Measurements from ENCODE around the gene TTC9.

Gene TTC9

GRCh38 chr14:70707138-70708038 lies 65.7 kb downstream of the TTC9 start:
- Histone ChIP-seq H3K4me3 (ENCODE audit: low read length) (no peak overlapping the region), H3K4me1 (ENCODE audit: control insufficient read depth, insufficient read depth, low read length) (no peaks in the 10 kb centered on the region), H3K27me3 (replicated peaks; ENCODE audit: control insufficient read depth, insufficient read depth, low read length) (peaks cover 11% of the 10 kb centered on the region), H3K9ac (ENCODE audit: low read length) (no peak overlapping the region), H3K36me3 (ENCODE audit: control insufficient read depth, insufficient read depth, low read length, severe bottlenecking) (no peaks in the 10 kb centered on the region), H3K9me3 (ENCODE audit: control insufficient read depth, low read length) (no peaks in the 10 kb centered on the region)
- DNase-seq (ENCODE audit: low read depth), result peak; percentile 8

- no peak for DNase-seq (ENCODE audit: low read depth)
- no peak overlapping the region for H3K4me3 ChIP-seq (ENCODE audit: low read length)
- no peak overlapping the region for H3K9ac ChIP-seq (ENCODE audit: low read length)
- H3K36me3 ChIP-seq (ENCODE audit: control insufficient read depth, insufficient read depth, low read length, severe bottlenecking), result no peaks in the 10 kb centered on the region
- H3K9me3 ChIP-seq (ENCODE audit: control insufficient read depth, low read length), result no peaks in the 10 kb centered on the region
- H3K4me1 ChIP-seq (ENCODE audit: control insufficient read depth, insufficient read depth, low read length), result no peaks in the 10 kb centered on the region
- peaks cover 8% of the 10 kb centered on the region for H3K27me3 ChIP-seq (replicated peaks; ENCODE audit: control insufficient read depth, insufficient read depth, low read length)
These were observed 67.2 kb downstream of the TTC9 start for GRCh38 chr14:70708717-70709570.

- H3K9me3 ChIP-seq (ENCODE audit: control insufficient read depth, low read length), result no peaks in the 10 kb centered on the region
- DNase-seq (ENCODE audit: low read depth), result no peak
- H3K4me1 ChIP-seq (ENCODE audit: control insufficient read depth, insufficient read depth, low read length), result no peaks in the 10 kb centered on the region
- H3K36me3 ChIP-seq (ENCODE audit: control insufficient read depth, insufficient read depth, low read length, severe bottlenecking), result no peaks in the 10 kb centered on the region
- no peak overlapping the region for H3K4me3 ChIP-seq (ENCODE audit: low read length)
- H3K27me3 ChIP-seq (replicated peaks; ENCODE audit: control insufficient read depth, insufficient read depth, low read length), result peaks cover 5% of the 10 kb centered on the region
- H3K9ac ChIP-seq (ENCODE audit: low read length), result no peak overlapping the region
These were observed 68.1 kb downstream of the TTC9 start for GRCh38 chr14:70709726-70710382.

GRCh38 chr14:70711451-70711850 lies 69.7 kb downstream of the TTC9 start:
- Histone ChIP-seq H3K4me1 (ENCODE audit: control insufficient read depth, insufficient read depth, low read length) (no peaks in the 10 kb centered on the region), H3K27me3 (replicated peaks; ENCODE audit: control insufficient read depth, insufficient read depth, low read length) (peaks cover 5% of the 10 kb centered on the region), H3K9me3 (ENCODE audit: control insufficient read depth, low read length) (no peaks in the 10 kb centered on the region), H3K36me3 (ENCODE audit: control insufficient read depth, insufficient read depth, low read length, severe bottlenecking) (no peaks in the 10 kb centered on the region), H3K9ac (ENCODE audit: low read length) (no peak overlapping the region), H3K4me3 (ENCODE audit: low read length) (no peak overlapping the region)
- DNase-seq (ENCODE audit: low read depth), result no peak

- H3K9ac ChIP-seq (ENCODE audit: low read length), result no peak overlapping the region
- no peak overlapping the region for H3K4me3 ChIP-seq (ENCODE audit: low read length)
- DNase-seq (ENCODE audit: low read depth), result no peak
- H3K27me3 ChIP-seq (replicated peaks; ENCODE audit: control insufficient read depth, insufficient read depth, low read length), result peaks cover 16% of the 10 kb centered on the region
- no peaks in the 10 kb centered on the region for H3K9me3 ChIP-seq (ENCODE audit: control insufficient read depth, low read length)
- no peaks in the 10 kb centered on the region for H3K36me3 ChIP-seq (ENCODE audit: control insufficient read depth, insufficient read depth, low read length, severe bottlenecking)
- no peaks in the 10 kb centered on the region for H3K4me1 ChIP-seq (ENCODE audit: control insufficient read depth, insufficient read depth, low read length)
These were observed 71.4 kb downstream of the TTC9 start for GRCh38 chr14:70713096-70713495.

- H3K4me3 ChIP-seq (ENCODE audit: low read length), result no peak overlapping the region
- no peaks in the 10 kb centered on the region for H3K4me1 ChIP-seq (ENCODE audit: control insufficient read depth, insufficient read depth, low read length)
- H3K9ac ChIP-seq (ENCODE audit: low read length), result no peak overlapping the region
- H3K9me3 ChIP-seq (ENCODE audit: control insufficient read depth, low read length), result no peaks in the 10 kb centered on the region
- H3K27me3 ChIP-seq (replicated peaks; ENCODE audit: control insufficient read depth, insufficient read depth, low read length), result peaks cover 16% of the 10 kb centered on the region
- no peaks in the 10 kb centered on the region for H3K36me3 ChIP-seq (ENCODE audit: control insufficient read depth, insufficient read depth, low read length, severe bottlenecking)
- DNase-seq (ENCODE audit: low read depth), result no peak
These were observed 71.8 kb downstream of the TTC9 start for GRCh38 chr14:70713511-70713916.

- H3K27me3 ChIP-seq (replicated peaks; ENCODE audit: control insufficient read depth, insufficient read depth, low read length), result peaks cover 18% of the 10 kb centered on the region
- no peaks in the 10 kb centered on the region for H3K4me1 ChIP-seq (ENCODE audit: control insufficient read depth, insufficient read depth, low read length)
- H3K4me3 ChIP-seq (ENCODE audit: low read length), result no peak overlapping the region
- no peaks in the 10 kb centered on the region for H3K9me3 ChIP-seq (ENCODE audit: control insufficient read depth, low read length)
- no peaks in the 10 kb centered on the region for H3K36me3 ChIP-seq (ENCODE audit: control insufficient read depth, insufficient read depth, low read length, severe bottlenecking)
- no peak overlapping the region for H3K9ac ChIP-seq (ENCODE audit: low read length)
- peak; percentile 87 for DNase-seq (ENCODE audit: low read depth)
These were observed 72.4 kb downstream of the TTC9 start for GRCh38 chr14:70714055-70714550.

- no peak for DNase-seq (ENCODE audit: low read depth)
- Histone ChIP-seq H3K36me3 (ENCODE audit: control insufficient read depth, insufficient read depth, low read length, severe bottlenecking) (no peaks in the 10 kb centered on the region), H3K9me3 (ENCODE audit: control insufficient read depth, low read length) (no peaks in the 10 kb centered on the region), H3K4me1 (ENCODE audit: control insufficient read depth, insufficient read depth, low read length) (peaks cover 4% of the 10 kb centered on the region), H3K4me3 (ENCODE audit: low read length) (no peak overlapping the region), H3K27me3 (replicated peaks; ENCODE audit: control insufficient read depth, insufficient read depth, low read length) (peaks cover 21% of the 10 kb centered on the region), H3K9ac (ENCODE audit: low read length) (no peak overlapping the region)
These were observed 74.8 kb downstream of the TTC9 start for GRCh38 chr14:70716483-70716882.

- no peak overlapping the region for H3K4me3 ChIP-seq (ENCODE audit: low read length)
- H3K36me3 ChIP-seq (ENCODE audit: control insufficient read depth, insufficient read depth, low read length, severe bottlenecking), result no peaks in the 10 kb centered on the region
These were observed 75.2 kb downstream of the TTC9 start for GRCh38 chr14:70716958-70717357.

GRCh38 chr14:70718383-70719118 lies 76.8 kb downstream of the TTC9 start:
- H3K4me1 ChIP-seq (ENCODE audit: control insufficient read depth, insufficient read depth, low read length), result peaks cover 9% of the 10 kb centered on the region
- H3K9me3 ChIP-seq (ENCODE audit: control insufficient read depth, low read length), result no peaks in the 10 kb centered on the region
- H3K4me3 ChIP-seq (ENCODE audit: low read length), result no peak overlapping the region
- no peak for DNase-seq (ENCODE audit: low read depth)
- H3K9ac ChIP-seq (ENCODE audit: low read length), result no peak overlapping the region
- H3K27me3 ChIP-seq (replicated peaks; ENCODE audit: control insufficient read depth, insufficient read depth, low read length), result peaks cover 34% of the 10 kb centered on the region
- H3K36me3 ChIP-seq (ENCODE audit: control insufficient read depth, insufficient read depth, low read length, severe bottlenecking), result no peaks in the 10 kb centered on the region

More at GRCh38 chr14:70716958-70717357, 75.2 kb downstream of the TTC9 start:
- Histone ChIP-seq H3K27me3 (replicated peaks; ENCODE audit: control insufficient read depth, insufficient read depth, low read length) (peaks cover 21% of the 10 kb centered on the region), H3K9me3 (ENCODE audit: control insufficient read depth, low read length) (no peaks in the 10 kb centered on the region), H3K9ac (ENCODE audit: low read length) (no peak overlapping the region), H3K4me1 (ENCODE audit: control insufficient read depth, insufficient read depth, low read length) (peaks cover 9% of the 10 kb centered on the region)
- DNase-seq (ENCODE audit: low read depth), result no peak

All from adipocyte (in vitro differentiated cells).